Skeletal muscle tissue (tissue), 4 donors: ENCODE results near the gene TXNL4B. TPM values are rescaled to one million over a fixed set of nuclear protein-coding genes. Genes with fewer than 3 reads are reported as not detected.
A peak's percentile ranks its signal among the peaks of the same experiment; 100 is the strongest.

Source experiments
- H3K27ac ChIP-seq: one replicate; pipeline ENCODE4 v1.7.0; 2013; ENCODE audit warnings: mild to moderate bottlenecking, low read depth, low read length, inconsistent platforms
- H3K27me3 ChIP-seq, 3 donors: one replicate each; pipeline ENCODE4 v1.7.0; 2013; ENCODE audit warnings: low read length in 3 of 3; ENCODE audit not compliant: control insufficient read depth in 3 of 3, insufficient read depth in 3 of 3
- H3K36me3 ChIP-seq, 3 donors: one replicate each; pipeline ENCODE4 v1.7.0; 2013; ENCODE audit warnings: low read length in 3 of 3; ENCODE audit not compliant: control insufficient read depth in 3 of 3, insufficient read depth in 3 of 3
- H3K4me1 ChIP-seq, 3 donors: one replicate each; pipeline ENCODE4 v1.7.0; 2013; ENCODE audit warnings: low read length in 3 of 3, mild to moderate bottlenecking in 3 of 3; ENCODE audit not compliant: control insufficient read depth in 3 of 3, insufficient read depth in 3 of 3
- H3K4me3 ChIP-seq, 3 donors: one replicate each; pipeline ENCODE4 v1.7.0; 2013; ENCODE audit warnings: low read length in 3 of 3
- H3K9ac ChIP-seq, 3 donors: one replicate each; pipeline ENCODE4 v1.7.0; 2013; ENCODE audit warnings: low read length in 3 of 3, mild to moderate bottlenecking in 3 of 3, moderate library complexity in 2 of 3, low read depth in 1 of 3
- H3K9me3 ChIP-seq, 3 donors: one replicate each; pipeline ENCODE4 v1.7.0; 2013; ENCODE audit warnings: low read length in 3 of 3; ENCODE audit not compliant: control insufficient read depth in 3 of 3
- total RNA-seq: library from RNA; depleted of rRNA; stranded (reverse); fragments of >200 nt; gene quantifications from one replicate; pipeline ENCODE4 v1.2.3, GENCODE V29; 2014
- donor health status: Osteomylitis.

The TXNL4B gene
- total RNA-seq, 1 donor from 2014 or later = 9.9 TPM

DNA sequence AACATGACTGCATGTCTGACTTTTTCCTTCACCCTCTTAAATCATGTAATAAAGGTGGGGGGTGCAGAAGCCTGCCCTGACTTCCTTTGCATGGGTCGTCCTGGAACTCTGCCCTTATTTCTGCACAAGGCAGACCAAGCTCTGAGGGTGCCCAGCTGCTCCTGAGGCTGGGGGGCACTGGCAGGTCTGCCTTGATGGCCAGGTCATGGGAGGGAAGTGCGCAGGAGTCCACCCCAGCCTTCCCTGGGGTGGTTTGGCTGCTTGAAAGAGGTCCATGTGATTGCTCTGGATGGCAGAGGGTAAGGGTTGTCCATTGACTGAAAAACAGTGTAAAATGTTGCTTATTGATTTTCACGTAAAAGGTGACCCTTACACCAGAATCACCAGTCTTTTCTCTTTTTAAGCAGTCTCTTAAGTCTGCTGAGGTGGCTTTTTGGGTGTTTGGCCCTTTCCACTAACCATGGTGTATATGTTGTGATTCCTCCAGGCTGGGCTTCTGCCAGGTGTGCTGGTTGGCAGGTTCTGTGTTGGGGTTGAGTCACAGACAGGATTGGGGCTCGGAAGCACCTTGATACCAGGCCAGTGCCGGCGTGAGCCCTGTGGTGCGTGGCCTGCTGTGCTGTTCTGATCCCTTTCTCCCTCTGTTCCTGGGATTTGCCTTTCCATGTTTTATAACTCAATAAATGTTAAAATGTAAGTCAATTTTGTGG lies 19.6 kb upstream of the TXNL4B start:
- Histone ChIP-seq H3K27ac (no peak overlapping the region), H3K9me3 (no peaks in the 10 kb centered on the region), H3K27me3 (no peaks in the 10 kb centered on the region), H3K9ac (peak overlapping the region in 1 of 3 donors; percentile 16), H3K36me3 (peaks cover 44 to 54% (median 45%) of the 10 kb centered on the region in 3 donors), H3K4me3 (no peak overlapping the region), H3K4me1 (no peaks in the 10 kb centered on the region)

DNA sequence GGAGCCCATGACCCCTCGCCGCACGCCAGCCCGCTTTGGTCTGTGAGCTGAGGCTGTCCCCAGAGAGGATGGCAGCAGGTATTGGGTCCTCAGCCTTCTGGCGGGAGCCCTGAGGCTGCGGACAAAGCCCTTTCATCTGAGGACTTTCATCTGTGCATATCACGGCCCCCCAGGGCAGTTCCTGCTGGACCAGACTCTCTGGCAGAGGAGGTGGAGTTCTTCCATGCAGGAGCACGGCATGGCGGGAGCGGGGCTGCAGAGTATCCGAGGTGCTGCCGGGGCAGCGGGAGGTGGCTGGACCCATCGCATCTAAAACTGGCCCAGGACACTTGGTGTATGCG lies 19.0 kb upstream of the TXNL4B start:
- H3K9ac ChIP-seq = no peak overlapping the region
- H3K36me3 ChIP-seq = peaks cover 50 to 61% (median 51%) of the 10 kb centered on the region in 3 donors
- H3K27me3 ChIP-seq = no peaks in the 10 kb centered on the region
- no peak overlapping the region for H3K4me3 ChIP-seq
- no peak overlapping the region for H3K27ac ChIP-seq
- no peaks in the 10 kb centered on the region for H3K4me1 ChIP-seq
- no peaks in the 10 kb centered on the region for H3K9me3 ChIP-seq

DNA sequence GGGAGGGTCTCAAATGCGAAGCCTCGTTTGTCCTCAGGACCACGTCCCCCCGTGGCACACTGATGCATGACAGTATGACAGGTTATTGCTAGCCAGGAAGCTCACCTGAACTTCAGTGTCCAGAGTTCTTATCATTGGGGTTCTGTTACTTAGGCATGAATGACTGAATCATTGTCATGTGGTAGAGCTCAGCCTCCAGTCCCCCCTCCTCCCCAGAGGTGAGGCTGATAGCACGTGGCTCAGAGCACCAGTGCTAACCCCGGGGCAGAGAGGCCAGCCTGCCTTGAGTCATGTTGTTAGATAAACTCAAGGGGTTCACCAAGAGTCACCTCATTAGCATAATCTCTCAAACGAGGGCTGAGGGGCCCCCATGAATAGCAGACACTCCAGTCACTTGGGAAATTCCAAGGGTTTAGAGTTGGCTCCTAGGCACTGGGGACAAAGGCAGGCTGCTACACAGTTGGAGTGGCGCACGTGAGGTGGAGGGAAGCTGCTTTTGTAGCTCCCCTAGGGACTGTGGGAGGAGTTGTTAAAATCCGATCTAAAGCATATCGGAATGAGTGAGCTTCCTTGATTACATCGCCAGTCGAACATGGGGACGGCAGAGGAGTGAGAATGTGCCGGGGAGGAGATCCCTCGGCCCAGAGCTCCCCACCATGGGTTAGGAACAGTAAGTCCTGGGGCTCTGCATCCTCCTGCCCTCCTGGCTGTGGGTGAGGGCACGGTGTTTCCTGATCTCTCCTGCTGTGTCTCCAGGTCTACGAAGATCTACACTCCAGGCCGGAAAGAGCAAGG lies 18.4 kb upstream of the TXNL4B start:
- peaks cover 54 to 66% (median 57%) of the 10 kb centered on the region in 3 donors for H3K36me3 ChIP-seq
- H3K9me3 ChIP-seq = no peaks in the 10 kb centered on the region
- no peaks in the 10 kb centered on the region for H3K27me3 ChIP-seq
- no peaks in the 10 kb centered on the region for H3K4me1 ChIP-seq
- H3K4me3 ChIP-seq = no peak overlapping the region
- no peak overlapping the region for H3K9ac ChIP-seq
- H3K27ac ChIP-seq = no peak overlapping the region

DNA sequence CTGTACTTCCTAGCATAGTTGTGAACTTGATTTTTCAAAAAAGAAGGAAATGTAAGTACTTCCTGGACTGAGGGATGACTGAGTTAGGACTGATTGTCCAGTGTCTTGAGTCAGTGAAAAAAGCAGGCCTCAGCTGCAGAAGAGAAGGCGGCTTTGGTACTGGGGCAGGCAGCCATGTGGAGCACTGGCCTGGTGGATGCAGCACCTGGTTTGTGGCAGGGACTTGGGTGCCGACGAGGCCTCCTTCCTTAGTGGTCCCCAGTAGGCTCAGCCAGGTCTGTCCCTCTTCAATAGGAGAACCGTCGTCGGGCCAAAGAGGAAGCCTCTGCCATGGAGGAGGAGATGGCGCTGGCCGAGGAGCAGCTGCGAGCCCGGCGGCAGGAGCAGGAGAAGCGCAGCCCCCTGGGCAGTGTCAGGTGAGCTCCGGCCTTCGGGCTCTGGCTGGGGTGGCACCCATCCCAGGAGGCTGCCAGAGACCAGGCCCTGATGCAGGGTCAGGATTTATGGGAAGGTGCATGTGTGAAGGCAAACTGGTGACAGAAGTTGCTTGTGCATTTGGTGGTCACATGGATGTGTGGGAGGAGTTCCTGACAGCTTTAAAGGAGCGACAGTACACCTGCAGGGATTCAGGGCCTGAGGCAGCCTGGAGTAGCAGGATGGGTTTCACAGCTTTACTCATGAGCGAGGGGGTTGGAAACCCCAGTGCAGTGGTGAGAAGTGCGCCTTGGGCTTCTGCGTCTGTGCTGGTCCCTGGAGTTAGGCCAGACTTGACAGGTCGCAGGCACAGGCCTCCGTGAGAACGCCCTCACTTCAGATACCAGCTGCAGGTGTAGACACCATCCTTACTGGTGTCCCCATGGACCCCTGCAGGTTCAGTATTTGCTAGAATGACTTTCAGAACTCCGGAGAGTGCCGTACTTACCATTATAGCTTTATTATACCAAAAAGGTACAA lies 17.5 kb upstream of the TXNL4B start:
- Histone ChIP-seq H3K4me3 (no peak overlapping the region), H3K27ac (no peak overlapping the region), H3K9ac (no peak overlapping the region), H3K4me1 (no peaks in the 10 kb centered on the region), H3K9me3 (no peaks in the 10 kb centered on the region), H3K36me3 (peaks cover 62 to 74% (median 66%) of the 10 kb centered on the region in 3 donors), H3K27me3 (no peaks in the 10 kb centered on the region)

DNA sequence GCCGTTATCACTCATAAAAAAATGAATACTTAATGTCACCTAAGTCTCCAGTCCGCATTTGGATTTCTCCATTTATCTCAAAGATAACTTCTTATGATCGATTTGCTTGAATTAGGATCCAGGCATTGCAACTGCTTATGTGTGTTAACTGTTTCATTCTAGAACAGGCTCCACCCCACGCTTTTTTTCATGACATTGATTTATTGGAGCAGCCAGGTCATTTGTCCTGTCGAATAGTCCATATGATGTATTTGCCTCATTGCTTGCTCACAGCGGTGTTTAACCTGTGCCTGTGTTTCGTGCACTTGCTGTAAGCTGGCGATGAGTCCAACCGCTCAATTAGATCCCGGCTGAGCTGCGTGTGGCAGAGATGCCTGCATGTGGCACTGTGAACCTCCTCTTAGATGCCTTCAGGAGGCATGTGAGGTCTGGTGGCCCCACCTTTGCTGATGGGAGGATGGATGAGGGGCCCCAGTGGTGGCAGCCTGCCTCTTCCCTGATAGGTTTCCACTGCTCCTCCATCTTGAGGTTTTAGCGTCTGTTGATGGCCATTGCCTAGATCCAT lies 16.6 kb upstream of the TXNL4B start:
- Histone ChIP-seq H3K36me3 (peaks cover 71 to 83% (median 75%) of the 10 kb centered on the region in 3 donors), H3K9me3 (no peaks in the 10 kb centered on the region), H3K4me3 (no peak overlapping the region), H3K4me1 (no peaks in the 10 kb centered on the region), H3K9ac (no peak overlapping the region), H3K27me3 (no peaks in the 10 kb centered on the region), H3K27ac (no peak overlapping the region)

DNA sequence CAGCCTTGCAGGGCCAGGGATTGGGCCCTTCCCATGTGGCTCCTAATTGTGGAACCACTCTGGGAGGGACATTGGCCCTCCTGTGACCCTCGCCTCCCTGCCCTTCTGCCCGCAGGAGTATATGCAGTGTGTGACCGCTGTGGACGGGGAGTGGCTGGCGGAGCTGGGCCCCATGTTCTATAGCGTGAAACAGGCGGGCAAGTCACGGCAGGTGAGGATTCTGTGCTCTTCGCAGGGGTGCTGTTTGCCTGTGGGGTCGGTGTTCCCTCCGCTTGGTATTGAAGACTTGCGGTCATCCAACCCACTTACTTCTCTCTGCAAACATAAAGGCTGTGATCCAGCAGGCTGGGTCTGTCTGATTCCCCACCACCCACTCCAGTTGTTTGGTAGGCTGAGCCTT lies 15.9 kb upstream of the TXNL4B start:
- Histone ChIP-seq H3K9ac (no peak overlapping the region), H3K27ac (no peak overlapping the region), H3K27me3 (no peaks in the 10 kb centered on the region), H3K9me3 (no peaks in the 10 kb centered on the region), H3K36me3 (peaks cover 78 to 91% (median 82%) of the 10 kb centered on the region in 3 donors), H3K4me3 (no peak overlapping the region), H3K4me1 (no peaks in the 10 kb centered on the region)

DNA sequence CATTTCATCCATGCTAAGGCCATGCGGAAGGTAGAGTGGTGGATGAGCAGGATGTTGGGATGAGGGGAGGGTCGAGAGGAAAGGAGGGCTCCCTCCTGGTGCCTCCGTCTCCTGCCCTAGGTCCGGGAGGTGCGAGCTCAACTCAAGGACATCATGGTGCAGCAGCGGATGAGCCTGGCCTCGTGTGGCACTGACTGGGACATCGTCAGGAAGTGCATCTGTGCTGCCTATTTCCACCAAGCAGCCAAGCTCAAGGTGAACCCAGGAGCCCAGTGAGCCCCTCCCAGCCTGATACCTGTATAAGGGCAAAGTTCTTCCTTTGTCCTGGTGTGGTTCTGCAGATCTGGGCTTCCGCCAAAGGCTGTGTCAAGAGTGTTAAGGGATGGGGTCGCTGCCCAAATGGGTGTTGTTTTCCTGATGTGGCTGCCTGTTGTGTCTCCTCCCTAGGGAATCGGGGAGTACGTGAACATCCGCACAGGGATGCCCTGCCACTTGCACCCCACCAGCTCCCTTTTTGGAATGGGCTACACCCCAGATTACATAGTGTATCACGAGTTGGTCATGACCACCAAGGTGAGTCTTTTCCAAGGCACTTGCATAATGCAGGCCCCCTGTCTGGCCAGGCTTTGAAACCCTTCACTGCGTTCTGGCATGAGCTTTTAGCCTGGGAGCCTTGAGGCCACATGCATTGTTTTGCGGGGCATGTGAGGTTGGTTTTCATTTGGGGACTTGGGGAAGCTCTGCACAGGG lies 15.1 kb upstream of the TXNL4B start:
- Histone ChIP-seq H3K27ac (no peak overlapping the region), H3K27me3 (no peaks in the 10 kb centered on the region), H3K9me3 (no peaks in the 10 kb centered on the region), H3K4me1 (no peaks in the 10 kb centered on the region), H3K4me3 (no peak overlapping the region), H3K9ac (no peak overlapping the region), H3K36me3 (peaks cover 86 to 94% (median 90%) of the 10 kb centered on the region in 3 donors)

DNA sequence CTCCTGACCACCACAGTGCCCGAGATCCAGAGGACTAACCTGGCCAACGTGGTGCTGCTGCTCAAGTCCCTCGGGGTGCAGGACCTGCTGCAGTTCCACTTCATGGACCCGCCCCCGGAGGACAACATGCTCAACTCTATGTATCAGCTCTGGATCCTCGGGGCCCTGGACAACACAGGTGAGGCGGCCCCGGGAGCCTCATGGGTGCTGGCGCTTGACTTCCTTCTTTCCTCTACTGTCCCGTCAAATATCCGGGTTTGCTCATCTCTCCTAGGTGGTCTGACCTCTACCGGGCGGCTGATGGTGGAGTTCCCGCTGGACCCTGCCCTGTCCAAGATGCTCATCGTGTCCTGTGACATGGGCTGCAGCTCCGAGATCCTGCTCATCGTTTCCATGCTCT lies 14.0 kb upstream of the TXNL4B start:
- Histone ChIP-seq H3K9me3 (no peaks in the 10 kb centered on the region), H3K36me3 (peaks cover 93 to 99% (median 97%) of the 10 kb centered on the region in 3 donors)

DNA sequence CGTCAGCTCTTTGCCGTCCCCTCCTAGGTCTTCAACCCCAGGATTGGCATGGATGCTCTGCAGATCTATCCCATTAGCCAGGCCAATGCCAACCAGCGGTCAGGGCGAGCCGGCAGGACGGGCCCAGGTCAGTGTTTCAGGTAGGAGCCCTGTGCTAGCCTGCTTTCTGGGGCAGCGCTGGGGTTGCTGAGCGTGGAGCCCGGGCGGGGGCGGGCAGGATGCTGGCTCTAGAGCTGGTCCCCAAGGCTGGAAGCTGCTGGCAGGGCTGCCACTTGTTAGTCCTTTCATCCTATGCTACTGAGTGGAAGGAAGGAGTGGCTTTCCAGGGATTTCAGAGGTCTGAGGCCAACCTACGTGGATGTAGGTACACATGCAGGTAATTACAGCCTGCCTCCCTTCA lies 12.6 kb upstream of the TXNL4B start:
- Histone ChIP-seq H3K36me3 (peaks cover 93 to 99% (median 97%) of the 10 kb centered on the region in 3 donors), H3K4me1 (no peaks in the 10 kb centered on the region), H3K27me3 (no peaks in the 10 kb centered on the region), H3K4me3 (no peak overlapping the region), H3K9ac (no peak overlapping the region), H3K27ac (no peak overlapping the region), H3K9me3 (no peaks in the 10 kb centered on the region)

More for the DNA sequence above, 14.0 kb upstream of the TXNL4B start:
- Histone ChIP-seq H3K4me1 (no peaks in the 10 kb centered on the region), H3K27ac (no peak overlapping the region), H3K4me3 (no peak overlapping the region), H3K9ac (no peak overlapping the region), H3K27me3 (no peaks in the 10 kb centered on the region)
